Putamen (tissue), 1 donor: Measurements from ENCODE around the gene CLEC2D.
"Not testable (repeated sequence)": the region's sequence is repeated elsewhere in the genome, so short reads cannot be mapped to it uniquely, and the experiment has no call there.

Source experiments
- DNase-seq: peaks from one replicate; pipeline ENCODE4 v3.0.0-alpha.2; 2016; ENCODE audit warnings: low spot score

The CLEC2D gene

GRCh38 chr12:9660046-9660445, 9.5 kb upstream of the CLEC2D start:
- DNase-seq: no peak

DNA sequence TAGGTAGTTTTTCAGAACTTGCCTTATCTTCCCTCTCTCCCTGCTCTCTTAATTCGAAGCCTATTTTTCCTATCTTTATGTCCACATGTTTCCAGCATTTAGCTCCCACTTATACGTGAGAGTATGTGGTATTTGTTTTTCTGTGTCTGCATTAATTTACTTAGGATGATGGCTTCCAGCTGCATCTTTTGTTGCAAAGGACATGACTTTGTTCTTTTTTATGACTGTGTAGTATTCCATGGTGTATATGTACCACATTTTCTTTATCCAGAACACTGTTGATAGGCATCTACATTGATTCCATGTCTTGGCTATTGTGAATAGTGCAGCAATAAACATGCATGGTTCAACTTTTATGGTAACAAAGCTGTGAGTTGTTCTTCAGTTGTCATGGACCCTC, 7.8 kb upstream of the CLEC2D start:
- DNase-seq: no peak

DNA sequence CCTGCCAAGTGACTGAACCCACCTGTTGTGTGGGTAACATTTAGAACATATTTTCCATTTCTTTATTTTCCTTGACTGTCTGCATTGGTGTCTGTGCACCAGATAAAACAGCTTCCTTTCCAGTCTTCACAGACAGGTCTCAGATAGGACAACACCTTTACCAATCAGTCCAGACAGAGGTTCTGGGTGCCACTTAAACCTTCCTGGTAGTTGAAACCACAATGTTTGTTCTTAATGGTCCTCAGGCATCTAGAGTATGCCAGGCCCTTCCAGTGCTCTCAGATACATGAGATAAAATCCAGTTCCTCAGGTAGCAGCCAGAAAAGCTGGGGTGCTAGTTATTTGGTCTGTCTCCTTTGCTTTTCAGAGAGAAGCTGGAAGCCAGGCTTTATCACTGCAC, 7.0 kb upstream of the CLEC2D start:
- no peak for DNase-seq

DNA sequence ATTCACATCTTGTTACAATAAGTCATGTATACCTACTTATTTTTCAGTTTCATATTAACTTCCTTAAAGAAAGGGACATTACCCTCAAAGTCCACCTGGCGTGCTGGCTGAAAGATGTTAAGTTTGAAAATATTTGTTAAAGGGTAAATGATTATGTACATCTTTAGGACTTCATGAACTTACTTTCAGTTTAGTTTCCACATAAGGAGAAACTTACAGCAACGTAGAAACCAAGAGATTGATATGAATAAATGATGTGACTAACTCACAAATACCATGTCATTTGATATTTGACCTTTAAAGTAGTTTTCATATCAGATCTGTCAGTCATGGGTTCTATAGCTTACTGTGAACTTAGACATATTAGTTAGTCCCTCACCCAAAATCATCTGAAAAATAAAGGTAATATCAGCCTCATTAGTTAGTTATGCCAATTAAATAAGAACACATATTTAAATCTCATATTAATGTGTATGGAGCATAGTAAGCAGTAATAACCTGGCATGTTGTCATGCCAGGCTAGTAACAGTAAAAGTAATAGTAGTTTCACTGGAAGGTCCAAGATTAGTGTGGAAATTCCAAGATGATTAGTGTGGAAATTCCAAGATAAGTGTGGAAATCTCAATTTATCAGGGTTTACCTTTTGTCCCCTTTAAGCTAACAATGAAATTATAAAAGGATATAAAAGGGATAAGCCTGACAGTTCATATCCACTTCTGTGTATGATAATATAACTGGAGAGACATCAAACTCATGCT, 1.9 kb upstream of the CLEC2D start:
- DNase-seq: no peak

GRCh38 chr12:9668161-9669018, 1.1 kb upstream of the CLEC2D start:
- no peak for DNase-seq

DNA sequence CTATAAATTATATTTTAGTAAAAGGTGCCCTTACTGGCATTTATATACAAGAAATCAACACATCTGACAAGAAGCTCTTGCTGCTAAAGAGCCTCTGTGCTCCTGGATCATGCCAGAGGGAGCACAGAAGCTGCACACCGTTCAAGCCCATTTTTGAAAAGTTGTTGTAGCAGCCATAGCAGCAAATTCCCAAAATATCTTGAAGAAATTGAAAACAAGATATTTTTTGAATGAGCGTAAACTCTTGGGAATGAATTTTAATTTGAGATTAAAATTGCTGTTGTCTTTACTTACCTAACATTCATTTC, 540 bp upstream of the CLEC2D start:
- no peak for DNase-seq

DNA sequence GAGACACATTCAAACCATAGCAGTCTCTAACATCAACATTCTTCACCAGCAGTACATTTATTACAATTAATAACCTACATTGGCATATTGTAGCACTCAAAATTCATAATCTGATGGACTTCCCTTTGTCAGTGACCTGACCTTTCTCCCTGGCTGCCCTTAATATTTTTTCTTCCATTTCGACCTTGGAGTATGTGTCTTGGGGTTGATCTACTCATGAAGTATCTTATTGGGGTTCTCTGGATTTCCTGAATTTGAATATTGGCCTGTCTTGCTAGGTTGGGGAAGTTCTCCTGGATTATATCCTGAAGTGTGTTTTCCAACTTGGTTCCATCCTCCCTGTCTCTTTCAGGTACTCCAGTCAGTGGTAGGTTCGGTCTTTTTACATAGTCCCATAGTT, 2.8 kb downstream of the CLEC2D start:
- not testable (repeated sequence) for DNase-seq

DNA sequence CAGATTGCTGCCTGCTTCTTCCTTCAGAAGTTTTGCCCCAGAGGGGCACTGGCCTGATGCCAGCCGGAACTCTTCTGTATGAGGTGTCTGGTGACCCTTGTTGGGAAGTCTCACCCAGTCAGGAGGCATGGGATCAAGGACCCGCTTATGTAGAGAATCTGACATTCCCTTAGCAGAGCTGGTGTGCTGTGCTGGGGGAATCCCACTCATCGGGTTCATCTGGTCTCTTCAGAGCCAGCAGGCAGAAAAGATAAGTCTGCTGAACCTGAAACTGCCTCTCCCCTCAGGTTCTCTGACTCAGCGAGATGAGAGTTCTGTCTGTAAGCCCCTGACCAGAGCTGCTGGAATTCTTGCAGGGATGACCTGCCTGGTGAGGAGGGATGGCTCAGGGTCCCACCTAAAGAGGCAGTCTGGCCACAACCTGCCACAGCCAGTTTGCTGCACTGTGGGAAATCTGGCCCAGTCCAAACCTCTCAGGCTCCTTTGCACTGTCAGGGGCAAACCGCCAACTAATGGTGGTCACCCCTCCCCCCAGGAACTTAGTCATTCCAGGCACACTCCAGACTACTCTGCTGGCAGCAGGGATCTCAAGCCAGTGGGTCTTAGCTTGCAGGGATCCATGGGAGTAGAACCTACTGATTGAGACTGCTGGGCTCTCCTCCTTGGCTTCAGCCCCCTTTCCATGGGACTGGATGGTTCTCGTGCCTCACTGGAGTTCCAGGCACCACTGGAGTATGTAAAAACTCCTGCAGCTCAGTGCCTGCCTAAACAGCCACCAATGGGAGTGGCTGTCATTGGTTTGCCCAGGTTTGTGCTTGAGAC, 4.1 kb downstream of the CLEC2D start:
- DNase-seq: no peak

DNA sequence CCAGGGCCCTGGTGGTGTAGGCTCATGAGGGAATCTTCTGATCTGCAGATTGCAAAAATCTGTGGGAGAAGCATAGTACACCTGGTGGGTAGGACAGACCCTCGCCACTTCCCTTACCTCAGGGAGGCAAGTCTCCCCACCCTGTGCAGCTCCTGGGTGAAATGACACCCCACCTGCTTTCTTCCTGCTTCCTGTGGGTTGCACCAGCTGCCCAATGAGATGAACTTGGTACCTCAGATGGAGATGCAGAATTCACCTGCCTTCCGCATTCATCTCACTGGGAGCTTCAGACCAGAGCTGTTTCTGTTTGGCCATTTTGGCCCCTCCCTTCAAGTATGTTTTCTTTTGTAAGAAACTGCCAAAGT, 4.7 kb downstream of the CLEC2D start:
- no peak for DNase-seq

DNA sequence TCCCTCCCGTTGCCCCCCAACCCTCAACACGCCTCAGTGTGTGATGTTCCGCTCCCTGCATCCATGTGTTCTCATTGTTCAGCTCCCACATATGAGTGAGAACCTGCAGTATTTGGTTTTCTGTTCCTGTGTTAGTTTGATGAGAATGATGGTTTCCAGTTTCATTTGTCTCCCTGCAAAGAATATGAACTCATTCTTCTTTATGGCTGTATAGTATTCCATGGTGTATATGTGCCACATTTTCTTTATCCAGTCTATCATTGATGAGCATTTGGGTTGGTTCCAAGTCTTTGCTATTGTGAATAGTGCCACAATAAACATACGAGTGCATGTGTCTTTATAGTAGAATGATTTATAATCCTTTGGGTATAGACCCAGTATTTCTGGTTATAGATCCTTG, 13.0 kb downstream of the CLEC2D start:
- not testable (repeated sequence) for DNase-seq

GRCh38 chr12:9682949-9683348, 13.4 kb downstream of the CLEC2D start:
- DNase-seq: not testable (repeated sequence)

DNA sequence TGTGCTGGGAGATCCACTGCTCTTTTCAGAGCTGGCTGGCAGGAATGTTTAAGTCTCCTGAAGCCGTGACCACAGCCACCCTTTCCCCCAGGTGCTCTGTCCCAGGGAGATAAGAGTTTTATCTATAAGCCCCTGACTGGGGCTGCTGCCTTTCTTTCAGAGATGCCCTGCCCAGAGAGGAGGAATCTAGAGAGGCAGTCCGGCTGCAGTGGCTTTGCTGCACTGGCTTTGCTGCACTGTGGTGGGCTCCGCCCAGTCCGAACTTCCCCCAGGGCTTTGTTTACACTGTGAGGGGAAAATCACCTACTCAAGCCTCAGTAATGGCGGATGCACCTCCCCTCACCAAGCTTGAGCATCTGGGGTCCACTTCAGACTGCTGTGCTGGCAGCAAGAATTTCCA, 15.9 kb downstream of the CLEC2D start:
- DNase-seq: not testable (repeated sequence)

DNA sequence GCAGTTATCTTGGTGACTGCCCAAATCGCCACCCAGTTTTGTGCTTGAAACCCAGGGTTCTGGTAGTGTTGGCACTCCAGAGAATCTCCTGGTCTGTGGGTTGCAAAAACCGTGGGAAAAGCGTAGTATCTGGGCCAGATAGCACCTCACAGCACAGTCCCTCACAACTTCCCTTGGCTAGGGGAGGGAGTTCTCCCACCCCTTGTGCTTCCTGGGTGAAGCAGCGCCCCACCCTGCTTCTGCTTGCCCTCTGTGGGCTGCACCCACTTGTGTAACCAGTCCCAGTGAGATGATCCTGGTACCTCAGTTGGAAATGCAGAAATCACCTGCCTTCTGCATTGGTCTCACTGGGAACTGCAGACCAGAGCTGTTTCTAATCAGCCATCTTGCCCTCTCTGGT, 16.4 kb downstream of the CLEC2D start:
- DNase-seq: no peak

- no peak for DNase-seq
Observed at GRCh38 chr12:9687228-9687627, 17.7 kb downstream of the CLEC2D start.

DNA sequence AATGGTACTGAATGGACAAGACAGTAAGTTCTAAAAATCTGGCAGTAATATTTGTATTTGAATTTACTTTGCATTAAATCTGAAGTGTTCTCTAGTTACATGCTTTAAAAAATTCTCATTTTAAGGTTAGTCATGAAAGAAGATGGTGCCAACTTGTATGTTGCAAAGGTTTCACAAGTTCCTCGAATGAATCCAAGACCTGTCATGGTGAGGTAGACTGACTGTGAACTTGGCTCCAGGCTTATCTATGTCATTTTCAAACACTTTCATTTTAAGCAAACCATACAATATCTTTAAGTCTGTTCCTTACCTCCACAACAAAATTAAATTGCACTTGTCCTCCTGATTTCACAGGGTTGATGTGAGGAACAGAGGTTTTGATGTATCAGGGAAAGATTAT, 23.4 kb downstream of the CLEC2D start:
- DNase-seq: no peak

GRCh38 chr12:9694241-9694640, 24.7 kb downstream of the CLEC2D start:
- peak; percentile 52 for DNase-seq

DNA sequence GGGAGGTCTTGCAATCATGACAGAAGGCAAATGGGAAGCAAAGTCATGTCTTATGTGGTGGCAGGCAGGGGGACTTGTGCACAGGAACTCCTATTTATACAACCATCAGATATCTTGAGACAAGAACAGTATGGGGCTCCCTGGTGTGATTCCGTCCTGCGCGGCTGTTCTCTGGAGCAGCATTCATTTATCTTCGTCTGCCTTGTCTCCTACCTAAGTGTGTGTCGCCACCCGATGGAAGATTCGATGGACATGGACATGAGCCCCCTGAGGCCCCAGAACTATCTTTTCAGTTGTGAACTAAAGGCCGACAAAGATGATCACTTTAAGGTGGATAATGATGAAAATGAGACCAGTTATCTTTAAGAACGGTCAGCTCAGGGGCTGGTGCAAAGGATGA, 25.6 kb downstream of the CLEC2D start:
- not testable (repeated sequence) for DNase-seq

GRCh38 chr12:9695661-9696060, 26.1 kb downstream of the CLEC2D start:
- DNase-seq: not testable (repeated sequence)

- DNase-seq: no peak
Observed at GRCh38 chr12:9697619-9698018, 28.1 kb downstream of the CLEC2D start.

GRCh38 chr12:9698681-9699080, 29.2 kb downstream of the CLEC2D start:
- DNase-seq: no peak

GRCh38 chr12:9699269-9699897, 29.9 kb downstream of the CLEC2D start:
- DNase-seq: peak; percentile 28

DNA sequence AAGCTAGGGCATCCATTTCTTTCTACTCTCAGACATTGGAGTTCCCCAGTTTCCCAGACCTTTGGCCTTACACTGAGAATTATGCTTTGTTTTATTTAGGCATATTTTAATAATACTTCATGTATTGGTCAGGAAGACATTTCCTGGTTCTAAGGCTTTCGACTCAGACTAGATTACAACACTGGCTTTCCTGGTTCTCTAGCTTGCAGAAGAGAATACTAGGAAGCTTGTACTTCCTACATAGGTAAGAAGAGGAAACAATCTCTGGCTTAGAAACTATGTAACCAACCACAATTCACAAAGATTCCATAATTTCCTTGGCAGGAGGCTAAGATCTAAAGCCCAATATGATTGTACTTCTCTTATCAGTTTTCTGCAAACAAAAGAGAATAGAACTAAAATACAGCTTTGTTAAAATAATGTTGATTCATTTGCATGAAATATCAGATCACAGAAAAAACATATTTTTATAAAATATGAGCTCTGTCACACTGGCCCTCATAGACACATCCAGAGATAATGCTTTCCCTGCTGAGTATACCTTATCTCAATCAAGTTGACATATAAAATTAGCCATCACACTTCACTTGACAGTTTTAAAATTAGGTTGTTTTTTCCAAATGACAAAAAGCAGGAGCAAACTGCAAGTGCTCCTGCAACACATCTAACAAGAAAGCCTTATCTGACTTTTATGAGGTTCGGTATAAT, 30.5 kb downstream of the CLEC2D start:
- DNase-seq: no peak
